ENCODE data around the gene MSLN. TPM values are rescaled to one million over a fixed set of nuclear protein-coding genes. Genes with fewer than 3 reads are reported as not detected.
"Not testable (repeated sequence)": the region's sequence is repeated elsewhere in the genome, so short reads cannot be mapped to it uniquely, and the experiment has no call there.

MSLN gene
- total RNA-seq, 2 donors from 2014 or later: 2.1 TPM; not detected in 1

DNA sequence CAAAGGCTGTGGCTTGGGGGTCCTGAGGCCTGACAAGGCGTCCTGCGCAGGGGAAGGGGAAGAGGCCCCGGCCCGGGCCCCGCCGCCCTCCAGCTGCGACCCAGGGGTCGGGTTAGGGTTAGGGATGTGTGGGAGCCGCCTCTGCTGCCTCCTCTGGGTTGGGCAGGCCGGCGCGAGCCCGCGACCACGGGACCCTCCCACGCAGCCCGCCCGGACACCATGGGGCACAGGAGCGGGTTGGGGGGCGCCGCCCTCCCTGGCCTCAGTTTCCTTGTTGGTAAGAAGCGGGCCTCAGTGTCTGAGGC lies 20.1 kb upstream of the MSLN start:
- Histone ChIP-seq H3K36me3 (replicated peaks in 1 of 2; ENCODE audit: insufficient read depth in 1 of 2, low read depth in 2 of 2) (peaks cover 0 to 7% of the 10 kb centered on the region in 2 donors), H3K4me3 (peak overlapping the region; percentile 85), H3K27me3 (no peaks in the 10 kb centered on the region), H3K4me1 (peaks cover 21% of the 10 kb centered on the region), H3K9me3 (no peaks in the 10 kb centered on the region), H3K27ac (peak overlapping the region in 3 of 4 donors; percentile 72 to 86 (median 77))
- no peak for TF ChIP-seq POLR2A (IDR thresholded peaks at IDR 0.05)
- TF ChIP-seq CTCF (IDR thresholded peaks at IDR 0.05): no peak
- ATAC-seq: peak; percentile 8
- intact Hi-C loops (cut with DNase I): no loop called here
- no peak for DNase-seq
- 1% methylated on average over 22 of the region's 22 CpGs; no CpG with 5 or more reads in 1 of the 2 donors for WGBS, 2 donors

GRCh38 chr16:740764-741505 lies 19.6 kb upstream of the MSLN start, which contains the start of gene CIAO3:
CIAO3 (minus strand) TSS chr16:740997; CDS start chr16:740985, 12 bp downstream.
- no peaks in the 10 kb centered on the region for H3K27me3 ChIP-seq
- TF ChIP-seq POLR2A (IDR thresholded peaks at IDR 0.05): peak; percentile 49 to 82 (median 76)
- TF ChIP-seq CTCF (IDR thresholded peaks at IDR 0.05): peak; percentile 88 to 98 (median 91)
- 0 to 1% methylated on average over 13 to 66 of the region's 79 CpGs for WGBS, 2 donors
- peaks cover 0 to 7% of the 10 kb centered on the region in 2 donors for H3K36me3 ChIP-seq (replicated peaks in 1 of 2; ENCODE audit: insufficient read depth in 1 of 2, low read depth in 2 of 2)
- peaks cover 21% of the 10 kb centered on the region for H3K4me1 ChIP-seq
- ATAC-seq: peak; percentile 97
- peak within 1 kb of the TSS; percentile 85 for H3K4me3 ChIP-seq
- no peaks in the 10 kb centered on the region for H3K9me3 ChIP-seq
- intact Hi-C loops (cut with DNase I): no loop called here
- H3K27ac ChIP-seq: peak within 1 kb of the TSS; percentile 56 to 86 (median 74)
- DNase-seq: peak; percentile 91 to 93 (median 92)

DNA sequence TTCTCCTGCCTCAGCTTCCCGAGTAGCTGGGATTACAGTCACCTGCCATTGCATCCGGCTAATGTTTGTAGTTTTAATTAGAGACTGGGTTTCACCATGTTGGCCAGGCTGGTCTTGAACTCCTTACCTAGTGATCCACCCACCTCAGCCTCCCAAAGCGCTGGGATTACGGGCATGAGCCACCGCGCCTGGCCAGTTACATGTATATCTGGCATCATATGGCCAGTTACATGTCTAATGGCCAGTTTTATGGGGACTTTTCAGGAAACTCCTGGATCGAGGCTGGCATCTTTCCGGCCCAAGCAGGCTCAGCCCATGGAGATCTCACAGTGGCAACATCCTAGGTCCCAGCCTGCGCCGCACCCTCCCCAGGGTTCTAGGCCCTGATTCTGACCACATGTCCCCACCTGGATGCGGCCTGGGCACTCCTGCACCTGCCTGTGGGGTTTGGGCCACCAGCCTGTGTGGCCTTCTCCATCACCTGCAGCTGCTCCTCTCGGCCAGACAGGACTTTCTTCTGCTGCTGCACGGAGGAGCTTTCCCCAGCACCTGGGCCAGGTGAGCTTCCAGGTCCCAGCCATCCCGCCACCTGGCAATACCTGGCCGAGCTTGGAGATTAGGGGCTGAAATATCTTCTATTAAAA lies 18.4 kb upstream of the MSLN start:
- DNase-seq: no peak
- WGBS, 2 donors: 76 to 80% methylated on average over 13 to 15 of the region's 15 CpGs

DNA sequence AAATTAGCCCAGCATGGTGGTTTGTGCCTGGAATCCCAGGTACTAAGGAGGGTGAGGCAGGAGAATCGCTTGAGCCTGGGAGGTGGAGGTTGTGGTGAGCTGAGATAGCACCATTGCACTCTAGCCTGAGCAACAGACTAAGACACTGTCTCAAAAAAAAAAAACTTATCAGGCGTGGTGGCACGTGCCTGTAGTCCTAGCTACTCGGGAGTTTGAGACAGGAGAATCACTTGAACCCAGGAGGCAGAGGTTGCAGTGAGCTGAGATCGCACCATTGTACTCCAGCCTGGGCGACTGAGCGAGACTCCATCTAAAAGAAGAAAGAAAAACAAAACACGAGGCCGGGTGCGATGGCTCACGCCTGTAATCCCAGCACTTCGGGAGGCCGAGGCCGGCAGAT lies 17.6 kb upstream of the MSLN start:
- H3K4me1 ChIP-seq: peaks cover 21% of the 10 kb centered on the region
- H3K4me3 ChIP-seq; H3K36me3 ChIP-seq (replicated peaks in 1 of 2; ENCODE audit: insufficient read depth in 1 of 2, low read depth in 2 of 2); H3K27ac ChIP-seq; intact Hi-C loops (cut with DNase I); DNase-seq; ATAC-seq; H3K9me3 ChIP-seq; H3K27me3 ChIP-seq: not testable (repeated sequence)
- WGBS, 2 donors: 74 to 78% methylated on average over 14 of the region's 14 CpGs

More for the DNA sequence above, 18.4 kb upstream of the MSLN start:
- H3K36me3 ChIP-seq (replicated peaks in 1 of 2; ENCODE audit: insufficient read depth in 1 of 2, low read depth in 2 of 2): no peaks in the 10 kb centered on the region
- no peak overlapping the region for H3K4me3 ChIP-seq
- H3K9me3 ChIP-seq: no peaks in the 10 kb centered on the region
- no peak for TF ChIP-seq POLR2A (IDR thresholded peaks at IDR 0.05)
- no peak for TF ChIP-seq CTCF (IDR thresholded peaks at IDR 0.05)
- H3K4me1 ChIP-seq: peaks cover 21% of the 10 kb centered on the region
- no peak for ATAC-seq
- intact Hi-C loops (cut with DNase I): no loop called here
- H3K27me3 ChIP-seq: no peaks in the 10 kb centered on the region
- no peak overlapping the region for H3K27ac ChIP-seq

DNA sequence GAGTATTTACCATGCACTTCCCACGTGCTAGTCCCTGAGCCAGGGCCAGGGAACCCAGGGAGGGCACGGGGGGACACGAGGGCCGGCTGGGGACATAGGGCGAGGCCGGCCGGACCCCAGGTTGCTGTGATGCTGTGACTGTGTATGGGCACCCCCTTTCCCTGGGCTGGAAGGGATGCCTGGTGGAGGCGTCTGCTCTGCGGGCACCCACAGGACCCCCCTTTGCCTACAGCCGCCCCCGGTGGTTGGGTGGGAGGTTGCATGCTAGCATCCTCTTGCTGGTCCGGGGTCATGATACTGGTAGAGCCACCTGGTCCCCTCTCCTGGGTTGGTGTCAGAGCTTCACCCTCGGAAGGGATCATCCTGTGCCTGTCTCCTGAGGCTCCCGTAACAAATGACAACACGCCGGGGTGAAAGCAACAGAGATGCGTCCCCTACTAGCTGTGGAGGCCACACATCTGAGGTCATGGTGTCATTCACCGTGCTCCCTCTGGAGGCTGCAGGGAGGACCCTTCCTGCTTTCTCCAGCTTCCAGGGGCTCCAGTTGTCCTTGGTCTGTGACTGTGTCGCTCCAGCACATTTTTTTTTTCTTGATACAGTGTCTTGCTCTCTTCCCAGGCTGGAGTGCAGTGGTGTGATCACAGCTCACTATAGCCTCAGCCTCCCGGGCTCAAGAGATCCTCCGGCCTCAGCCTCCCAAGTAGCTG lies 16.6 kb upstream of the MSLN start:
- intact Hi-C loops (cut with DNase I): no loop called here
- Histone ChIP-seq H3K36me3 (replicated peaks in 1 of 2; ENCODE audit: insufficient read depth in 1 of 2, low read depth in 2 of 2) (no peaks in the 10 kb centered on the region), H3K4me3 (no peak overlapping the region), H3K27ac (no peak overlapping the region), H3K4me1 (peaks cover 21% of the 10 kb centered on the region), H3K27me3 (no peaks in the 10 kb centered on the region), H3K9me3 (no peaks in the 10 kb centered on the region)
- DNase-seq: no peak
- ATAC-seq: no peak
- 63 to 72% methylated on average over 9 to 19 of the region's 21 CpGs for WGBS, 2 donors
- TF ChIP-seq POLR2A (IDR thresholded peaks at IDR 0.05): no peak
- TF ChIP-seq CTCF (IDR thresholded peaks at IDR 0.05): no peak
